GM10248 (cell line): ENCODE results near the gene MAN1B1.

ENCODE experiments used
- CTCF ChIA-PET: fragments of 300-600 bp; sonication (Branson Sonifier 250); formaldehyde crosslinking; extraction: SDS; loops from one replicate; lab custom pipeline; 2021; ENCODE audit warnings: antibody characterized with exemption; lab: Yijun Ruan, JAX
- POLR2A ChIA-PET: fragments of 350-650 bp; sonication (Branson Sonifier 250); formaldehyde crosslinking; extraction: SDS; loops from one replicate; lab custom pipeline; 2020; ENCODE audit warnings: antibody characterized with exemption; lab: Yijun Ruan, JAX
- DNase-seq: peaks from one replicate; pipeline ENCODE4 v3.0.0; 2012; ENCODE audit errors: extremely low spot score
- CTCF ChIP-seq: IDR thresholded peaks from 2 replicates; pipeline ENCODE4 v1.5.1; 2012; ENCODE audit warnings: mild to moderate bottlenecking, low read depth; ENCODE audit errors: extremely low read depth, missing control alignments, control extremely low read depth

The MAN1B1 gene

GRCh38 chr9:137086531-137087408 is at the start of gene MAN1B1:
Gene MAN1B1 (plus strand): TSS chr9:137086985. CDS start chr9:137087000, 15 bp downstream.
- POLR2A ChIA-PET = interaction anchor here (0.7 to 1.8 kb wide), 10 partner anchors 9 to 289 kb away, joined by 3 to 15 read pairs (median 4); partner anchors contain the start of genes SAPCD2 and TUBB4B
- DNase-seq = peak; percentile 98
- TF ChIP-seq CTCF = no peak
- CTCF ChIA-PET = interaction anchor here (0.9 to 2.9 kb wide), 17 partner anchors 9 to 293 kb away, joined by 3 to 27 read pairs (median 4); partner anchors contain the start of genes AJM1, CYSRT1, FBXW5 and NPDC1

GRCh38 chr9:137037035-137037434 is 49.8 kb upstream of the MAN1B1 start:
- TF ChIP-seq CTCF = no peak
- no peak for DNase-seq
- POLR2A ChIA-PET = no interaction called here
- CTCF ChIA-PET = interaction anchor here (1.3 to 9.4 kb wide), 5 partner anchors 12 to 200 kb away, joined by 3 to 202 read pairs (median 68); partner anchors contain the start of genes C8G, FBXW5, NPDC1 and SAPCD2

- POLR2A ChIA-PET = no interaction called here
Observed at GRCh38 chr9:137037483-137037882, 49.3 kb upstream of the MAN1B1 start.

GRCh38 chr9:137038916-137039315 is 47.9 kb upstream of the MAN1B1 start:
- TF ChIP-seq CTCF = no peak
- CTCF ChIA-PET = interaction anchor here (1.0 to 2.1 kb wide), 2 partner anchors 9 to 28 kb away, joined by 3 to 6 read pairs; no protein-coding TSS in a partner anchor

More at GRCh38 chr9:137037483-137037882, 49.3 kb upstream of the MAN1B1 start:
- DNase-seq = no peak
- TF ChIP-seq CTCF = no peak
- CTCF ChIA-PET = interaction anchor here (1.1 to 9.4 kb wide), 6 partner anchors 9 to 199 kb away, joined by 3 to 202 read pairs (median 54); partner anchors contain the start of genes C8G, FBXW5, NPDC1 and SAPCD2

GRCh38 chr9:137039611-137040366 is 47.0 kb upstream of the MAN1B1 start:
- ChIA-PET POLR2A (no interaction called here), CTCF (interaction anchor here (1.0 to 2.1 kb wide), 4 partner anchors 10 to 92 kb away, joined by 3 to 7 read pairs (median 6); no protein-coding TSS in a partner anchor)
- DNase-seq = no peak
- TF ChIP-seq CTCF = no peak

More at GRCh38 chr9:137038916-137039315, 47.9 kb upstream of the MAN1B1 start:
- POLR2A ChIA-PET = no interaction called here
- DNase-seq = no peak

GRCh38 chr9:137040568-137040967 is 46.2 kb upstream of the MAN1B1 start:
- CTCF ChIA-PET = interaction anchor here (1.2 kb wide), 1 partner anchor 11 kb away, joined by 7 read pairs; no protein-coding TSS in a partner anchor
- POLR2A ChIA-PET = no interaction called here
- no peak for DNase-seq
- no peak for TF ChIP-seq CTCF
